HG02798 (cell line): ENCODE results near the gene POLRMT.
"Not testable (repeated sequence)": the region's sequence is repeated elsewhere in the genome, so short reads cannot be mapped to it uniquely, and the experiment has no call there.

Experiments used
- ATAC-seq: cut with Tn5 transposase; IDR thresholded peaks from one replicate; pipeline ENCODE4 v1.9.1; 2021; ENCODE audit warnings: mild to moderate bottlenecking; ENCODE audit not compliant: unreplicated experiment, poor library complexity

Gene POLRMT

GRCh38 chr19:632579-633067 lies 714 bp downstream of the POLRMT start:
- ATAC-seq, result peak; percentile 10

- no peak for ATAC-seq
Measured at GRCh38 chr19:629961-630714, 3.2 kb downstream of the POLRMT start.

DNA sequence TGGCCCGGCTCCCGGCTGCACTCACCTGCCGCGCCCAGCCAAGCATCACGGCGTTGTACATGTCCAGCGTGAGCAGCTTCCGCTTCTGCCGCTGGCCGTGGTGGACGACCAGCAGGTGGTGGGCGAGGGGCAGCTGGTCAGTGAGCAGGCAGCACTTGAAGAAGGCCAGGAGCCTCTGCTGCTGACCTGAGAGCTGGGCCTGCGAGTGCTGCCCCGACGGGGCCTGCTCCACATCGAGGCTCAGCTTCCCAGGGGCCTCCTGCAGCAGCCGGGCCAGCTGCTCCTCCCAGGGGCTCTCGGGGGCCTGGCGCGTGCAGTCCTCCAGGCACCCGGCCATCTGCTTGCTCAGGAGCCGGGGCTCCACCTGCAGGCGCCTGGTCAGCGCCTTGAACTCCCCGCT lies 3.8 kb downstream of the POLRMT start:
- ATAC-seq, result not testable (repeated sequence)

- ATAC-seq, result no peak
Measured at GRCh38 chr19:628168-628567, 5.2 kb downstream of the POLRMT start.

DNA sequence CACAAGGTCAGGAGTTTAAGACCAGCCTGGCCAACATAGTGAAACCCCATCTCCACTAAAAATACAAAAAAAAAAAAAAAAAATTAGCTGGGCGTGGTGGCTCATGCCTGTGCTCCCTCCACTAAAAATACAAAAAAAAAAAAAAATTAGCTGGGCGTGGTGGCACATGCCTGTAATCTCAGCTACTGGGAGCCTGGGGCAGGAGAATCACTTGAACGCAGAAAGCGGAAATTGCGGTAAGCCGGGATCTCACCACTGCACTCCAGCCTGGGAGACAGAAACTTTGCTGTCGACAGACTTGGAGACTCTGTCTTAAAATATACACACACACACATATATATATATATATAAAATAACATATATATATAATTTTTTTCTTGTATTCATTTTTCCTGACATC lies 6.8 kb downstream of the POLRMT start:
- not testable (repeated sequence) for ATAC-seq

DNA sequence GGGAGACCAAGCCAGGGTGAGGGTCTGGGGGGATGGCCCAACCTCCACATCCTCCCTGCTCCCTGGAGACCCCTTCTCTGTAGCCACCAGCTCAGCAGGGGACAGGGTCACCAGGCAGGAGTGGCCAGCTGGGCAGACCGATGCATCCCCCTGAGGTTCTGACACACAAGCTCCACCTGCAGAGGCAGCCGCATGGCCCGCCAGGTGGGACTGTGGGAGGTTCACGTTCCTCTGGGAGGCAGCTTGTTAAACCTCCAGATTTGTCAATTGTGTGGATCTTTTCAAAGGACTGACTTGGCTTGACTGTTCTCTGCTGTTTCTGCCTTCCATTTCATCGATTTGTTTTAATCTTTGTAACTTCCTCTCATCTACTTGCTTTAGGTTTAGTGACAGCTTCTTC lies 8.1 kb downstream of the POLRMT start:
- no peak for ATAC-seq

GRCh38 chr19:624433-625109 lies 8.8 kb downstream of the POLRMT start:
- no peak for ATAC-seq

GRCh38 chr19:623974-624373 lies 9.4 kb downstream of the POLRMT start:
- no peak for ATAC-seq

GRCh38 chr19:623175-623916 lies 10.0 kb downstream of the POLRMT start:
- no peak for ATAC-seq

DNA sequence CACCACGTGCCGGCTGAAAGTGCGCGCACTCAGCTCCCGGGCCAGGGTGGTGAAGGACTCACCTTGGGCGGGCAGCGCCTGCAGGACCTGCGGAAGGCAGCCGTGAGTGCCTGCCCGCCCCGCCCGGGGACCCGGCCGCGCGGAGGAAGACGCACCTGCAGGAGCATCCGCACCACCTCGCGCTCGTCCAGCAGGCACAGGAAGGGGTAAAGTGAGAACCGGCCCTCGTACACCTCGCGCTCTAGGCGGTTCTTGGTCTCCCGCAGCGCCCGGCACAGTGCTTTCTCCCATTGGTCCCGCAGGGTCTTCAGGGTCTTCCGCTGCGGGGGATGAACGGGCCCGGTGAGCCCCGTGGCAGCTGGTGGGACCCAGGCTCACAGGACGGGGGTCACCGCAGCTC lies 10.7 kb downstream of the POLRMT start:
- no peak for ATAC-seq

- no peak for ATAC-seq
Measured at GRCh38 chr19:621819-622218, 11.5 kb downstream of the POLRMT start.

GRCh38 chr19:621191-621590 lies 12.1 kb downstream of the POLRMT start:
- not testable (repeated sequence) for ATAC-seq

DNA sequence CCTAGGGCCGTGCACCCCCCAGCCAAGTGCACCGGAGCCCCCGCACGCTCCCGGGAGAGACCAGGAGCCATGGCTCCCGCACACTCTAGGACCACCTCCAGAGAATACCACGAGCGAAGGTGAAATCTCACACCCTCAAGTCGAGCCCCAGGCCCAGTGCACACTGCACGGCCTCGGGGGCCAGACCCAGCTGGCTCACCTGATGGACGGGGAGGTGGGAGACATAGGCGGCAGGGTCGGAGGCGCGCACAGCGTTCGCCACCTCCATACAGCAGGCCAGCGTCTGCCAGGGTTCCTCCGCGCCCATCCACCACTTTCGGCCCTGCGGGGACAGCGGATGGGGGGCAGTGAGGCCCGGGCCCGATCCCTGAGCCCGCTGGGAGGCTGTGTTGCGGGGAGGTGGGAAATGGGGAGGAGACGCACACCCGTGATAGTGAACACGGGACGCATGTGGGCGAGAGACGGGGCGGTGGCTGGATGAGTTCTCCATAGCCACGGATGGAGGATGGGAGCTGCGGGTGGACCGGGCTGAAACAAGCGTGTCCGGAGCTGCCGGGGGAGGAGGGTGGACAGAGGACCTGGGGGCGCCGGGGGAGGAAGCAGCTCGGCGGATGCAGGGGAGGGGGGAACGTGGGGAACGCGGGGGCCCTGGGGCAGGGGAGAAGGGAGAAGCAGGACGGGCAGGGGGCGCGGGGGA lies 13.0 kb downstream of the POLRMT start:
- ATAC-seq, result no peak

DNA sequence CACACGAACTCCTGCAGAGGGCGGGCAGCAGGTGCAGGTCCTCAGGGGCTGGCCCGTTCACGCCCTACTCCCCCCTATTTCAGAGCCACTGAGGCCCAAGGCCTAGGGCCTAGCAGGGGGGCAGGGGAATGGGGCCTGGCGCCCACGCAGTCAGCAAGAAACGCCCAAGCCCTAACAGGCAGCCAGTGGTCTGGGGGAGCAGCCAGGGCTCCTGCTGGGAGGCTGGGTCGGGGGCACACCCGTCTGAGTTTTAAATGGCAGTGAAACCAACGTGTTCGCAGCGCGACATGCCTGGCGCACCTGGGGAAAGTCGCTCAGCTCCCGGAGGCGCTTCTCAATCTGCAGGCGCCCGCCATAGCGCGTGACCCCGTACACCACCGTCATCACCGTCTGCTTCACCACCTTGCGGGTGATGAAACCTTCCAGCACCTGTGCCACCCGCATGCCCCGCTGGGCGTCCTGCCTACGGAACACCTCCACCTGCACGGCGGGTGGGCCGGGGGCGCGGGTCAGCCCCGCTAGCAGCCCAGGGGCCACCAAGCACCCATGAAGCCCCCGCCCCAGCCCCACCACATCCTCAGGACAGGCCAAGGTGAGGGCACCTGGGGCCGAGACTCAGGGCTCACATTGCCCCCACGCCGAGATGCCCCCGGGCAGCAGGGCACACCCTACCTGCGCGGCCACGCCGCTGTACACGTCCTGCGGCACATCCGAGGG lies 13.9 kb downstream of the POLRMT start:
- no peak for ATAC-seq

DNA sequence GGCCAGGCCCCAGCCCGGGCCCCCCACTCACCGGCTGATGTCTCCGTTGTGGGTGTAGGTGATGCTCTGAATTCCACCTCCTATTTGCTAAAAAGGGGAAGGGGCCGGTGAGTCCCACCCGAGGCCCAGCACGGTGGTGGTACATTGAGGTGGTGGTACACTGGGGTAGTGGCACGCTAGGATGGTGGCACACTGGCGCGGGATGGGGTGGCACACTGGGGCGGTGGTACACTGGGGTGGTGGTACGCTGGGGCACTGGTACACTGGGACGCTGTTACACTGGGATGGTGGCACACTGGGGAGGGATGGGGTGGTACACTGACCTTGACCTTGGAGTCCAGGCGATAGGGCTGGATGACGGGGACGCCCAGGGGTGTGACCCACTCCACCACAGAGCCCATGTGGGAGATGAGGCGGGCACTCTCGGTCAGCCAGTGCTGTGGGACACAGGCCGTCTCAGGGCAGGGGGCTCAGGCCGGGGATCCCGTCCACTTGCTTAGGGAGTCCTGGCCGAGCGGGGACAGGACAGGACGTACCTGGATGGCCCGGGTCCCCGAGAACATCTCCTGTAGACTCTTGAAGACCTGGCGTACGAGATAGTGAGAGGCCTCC lies 14.6 kb downstream of the POLRMT start:
- no peak for ATAC-seq

DNA sequence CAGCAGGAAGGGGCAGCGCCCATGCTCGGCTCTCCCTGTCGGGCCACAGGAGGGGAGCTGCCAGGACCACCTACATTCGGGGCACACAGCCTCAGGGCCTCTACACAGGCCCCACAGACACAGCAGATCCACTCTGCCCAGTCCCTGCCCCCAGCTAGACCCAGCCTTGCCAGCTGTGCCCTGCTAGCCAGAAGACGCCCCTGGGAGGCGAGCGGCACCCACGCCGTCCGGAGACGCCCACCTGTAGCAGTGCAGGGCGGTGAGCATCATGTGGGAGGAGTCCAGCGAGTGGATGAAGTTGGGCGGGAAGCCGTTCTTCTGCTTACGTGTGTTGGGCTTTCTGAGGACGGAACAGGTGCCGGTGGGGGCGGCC lies 15.1 kb downstream of the POLRMT start:
- no peak for ATAC-seq

DNA sequence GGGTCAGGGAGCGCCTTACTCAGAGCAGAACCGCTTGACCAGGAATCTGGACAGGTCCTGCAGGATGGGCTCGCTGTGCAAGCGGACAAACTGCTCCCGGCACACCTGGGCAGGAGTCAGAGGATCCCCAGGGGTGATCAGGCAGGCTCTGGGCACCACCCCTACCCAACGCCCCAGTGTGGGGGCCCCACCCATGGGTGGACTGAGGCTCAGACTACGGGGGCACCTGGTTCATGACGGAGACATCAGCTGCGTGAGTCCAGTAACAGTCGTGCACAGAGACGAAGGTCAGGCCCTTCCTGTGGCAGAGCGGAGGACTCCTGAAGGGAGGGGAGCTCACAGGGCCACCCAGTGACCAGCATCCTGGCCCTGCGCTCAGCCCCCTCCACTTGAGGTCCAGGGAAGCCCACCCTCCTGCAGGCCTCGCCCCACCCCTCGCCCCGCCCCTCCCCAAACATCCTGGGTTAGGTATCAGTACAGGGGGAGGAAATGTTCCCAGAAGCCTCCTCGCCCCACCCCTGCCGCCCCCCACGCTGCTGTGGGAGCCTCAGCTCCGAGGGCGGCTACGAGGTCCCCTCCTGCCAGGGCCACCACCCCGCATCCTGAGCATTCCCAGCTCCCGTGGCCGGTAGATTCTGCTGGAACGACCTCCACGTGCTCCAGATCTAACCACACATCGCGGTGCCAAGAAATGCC lies 15.6 kb downstream of the POLRMT start:
- ATAC-seq, result no peak

- no peak for ATAC-seq
Measured at GRCh38 chr19:616747-617526, 16.4 kb downstream of the POLRMT start.
